ENCODE results near the gene IL1RAPL1.

IL1RAPL1 gene

GRCh38 chrX:29435396-29435795 lies 848.1 kb downstream of the IL1RAPL1 start:
- Histone ChIP-seq H2AFZ (ENCODE audit: low read length) (no peak overlapping the region), H3K79me2 (ENCODE audit: insufficient read depth, low read length) (no peaks in the 10 kb centered on the region), H3K27me3 (ENCODE audit: insufficient read depth, low read length, poor library complexity, severe bottlenecking) (no peaks in the 10 kb centered on the region), H3F3A (ENCODE audit: low read depth) (no peaks in the 10 kb centered on the region), H3K36me3 (ENCODE audit: insufficient read depth, low read length) (no peaks in the 10 kb centered on the region), H3K4me3 (ENCODE audit: low read length, poor library complexity, severe bottlenecking) (no peak overlapping the region), H3K4me1 (ENCODE audit: insufficient read depth, low read length, poor library complexity, severe bottlenecking) (no peaks in the 10 kb centered on the region), H3K9ac (ENCODE audit: low read depth, low read length, poor library complexity, severe bottlenecking) (no peak overlapping the region), H3K9me3 (ENCODE audit: insufficient read depth, low read depth, low read length) (no peaks in the 10 kb centered on the region), H4K20me1 (ENCODE audit: insufficient read depth, low read length, poor library complexity, severe bottlenecking) (no peaks in the 10 kb centered on the region), H3K4me2 (ENCODE audit: low read depth, low read length, poor library complexity, severe bottlenecking) (no peak overlapping the region), H3K9me2 (replicated peaks; ENCODE audit: low read depth, low read length) (no peaks in the 10 kb centered on the region)
- TF ChIP-seq EZH2phosphoT487 (IDR thresholded peaks at IDR 0.05; ENCODE audit: borderline replicate concordance): no peak
- no peak for TF ChIP-seq CTCF (conservative IDR thresholded peaks at IDR 0.05; ENCODE audit: low read length)

- TF ChIP-seq EZH2phosphoT487 (IDR thresholded peaks at IDR 0.05; ENCODE audit: borderline replicate concordance) (no peak), CTCF (conservative IDR thresholded peaks at IDR 0.05; ENCODE audit: low read length) (no peak)
- H3K9ac ChIP-seq (ENCODE audit: low read depth, low read length, poor library complexity, severe bottlenecking): no peak overlapping the region
These were observed 860.6 kb downstream of the IL1RAPL1 start for GRCh38 chrX:29447867-29448266.

GRCh38 chrX:29453333-29453732 lies 866.1 kb downstream of the IL1RAPL1 start:
- no peaks in the 10 kb centered on the region for H3K4me1 ChIP-seq (ENCODE audit: insufficient read depth, low read length, poor library complexity, severe bottlenecking)
- H3F3A ChIP-seq (ENCODE audit: low read depth): no peaks in the 10 kb centered on the region
- H3K9me2 ChIP-seq (replicated peaks; ENCODE audit: low read depth, low read length): no peaks in the 10 kb centered on the region
- H3K4me2 ChIP-seq (ENCODE audit: low read depth, low read length, poor library complexity, severe bottlenecking): no peak overlapping the region
- H3K27me3 ChIP-seq (ENCODE audit: insufficient read depth, low read length, poor library complexity, severe bottlenecking): no peaks in the 10 kb centered on the region
- H3K79me2 ChIP-seq (ENCODE audit: insufficient read depth, low read length): no peaks in the 10 kb centered on the region
- no peaks in the 10 kb centered on the region for H4K20me1 ChIP-seq (ENCODE audit: insufficient read depth, low read length, poor library complexity, severe bottlenecking)
- no peak overlapping the region for H2AFZ ChIP-seq (ENCODE audit: low read length)
- H3K9me3 ChIP-seq (ENCODE audit: insufficient read depth, low read depth, low read length): no peaks in the 10 kb centered on the region
- TF ChIP-seq EZH2phosphoT487 (IDR thresholded peaks at IDR 0.05; ENCODE audit: borderline replicate concordance): no peak
- no peak for TF ChIP-seq CTCF (conservative IDR thresholded peaks at IDR 0.05; ENCODE audit: low read length)
- H3K9ac ChIP-seq (ENCODE audit: low read depth, low read length, poor library complexity, severe bottlenecking): no peak overlapping the region
- no peaks in the 10 kb centered on the region for H3K36me3 ChIP-seq (ENCODE audit: insufficient read depth, low read length)
- no peak overlapping the region for H3K4me3 ChIP-seq (ENCODE audit: low read length, poor library complexity, severe bottlenecking)

More at GRCh38 chrX:29447867-29448266, 860.6 kb downstream of the IL1RAPL1 start:
- Histone ChIP-seq H3K4me3 (ENCODE audit: low read length, poor library complexity, severe bottlenecking) (no peak overlapping the region), H3F3A (ENCODE audit: low read depth) (no peaks in the 10 kb centered on the region), H4K20me1 (ENCODE audit: insufficient read depth, low read length, poor library complexity, severe bottlenecking) (no peaks in the 10 kb centered on the region), H3K4me2 (ENCODE audit: low read depth, low read length, poor library complexity, severe bottlenecking) (no peak overlapping the region), H3K4me1 (ENCODE audit: insufficient read depth, low read length, poor library complexity, severe bottlenecking) (no peaks in the 10 kb centered on the region), H3K27me3 (ENCODE audit: insufficient read depth, low read length, poor library complexity, severe bottlenecking) (no peaks in the 10 kb centered on the region), H3K79me2 (ENCODE audit: insufficient read depth, low read length) (no peaks in the 10 kb centered on the region), H2AFZ (ENCODE audit: low read length) (no peak overlapping the region), H3K9me2 (replicated peaks; ENCODE audit: low read depth, low read length) (no peaks in the 10 kb centered on the region), H3K9me3 (ENCODE audit: insufficient read depth, low read depth, low read length) (no peaks in the 10 kb centered on the region), H3K36me3 (ENCODE audit: insufficient read depth, low read length) (no peaks in the 10 kb centered on the region)
